ENCODE results near the gene INPP4B. TPM values are rescaled to one million over a fixed set of nuclear protein-coding genes. Genes with fewer than 3 reads are reported as not detected.

The INPP4B gene
- total RNA-seq, 1 experiment from 2014 or later, result 0.07 TPM

- H4K91ac ChIP-seq (ENCODE audit: insufficient read length, low read depth, low read length), result no peak overlapping the region
- no peaks in the 10 kb centered on the region for H3K36me3 Mint-ChIP-seq (ENCODE audit: insufficient read depth in 1 of 3, low read depth in 3 of 3)
- no peak overlapping the region for H2BK120ac ChIP-seq (ENCODE audit: low read depth, low read length, poor library complexity, severe bottlenecking)
- no peak overlapping the region for H3K4ac ChIP-seq (ENCODE audit: low read depth, low read length)
- H3K14ac ChIP-seq (ENCODE audit: insufficient read depth, low read length), result no peak overlapping the region
- no peaks in the 10 kb centered on the region for H3K79me1 ChIP-seq (ENCODE audit: insufficient read depth, low read depth, low read length, poor library complexity, severe bottlenecking)
- no peak overlapping the region for H4K5ac ChIP-seq (ENCODE audit: insufficient read length, low read depth, low read length)
- no peak overlapping the region for H2BK15ac ChIP-seq (ENCODE audit: low read depth, low read length)
- H3K4me2 ChIP-seq (ENCODE audit: insufficient read depth, insufficient read length, low read length), result no peak overlapping the region
- no peak for DNase-seq
- H3K56ac ChIP-seq (ENCODE audit: insufficient read length, low read depth, low read length), result no peak overlapping the region
- no peaks in the 10 kb centered on the region for H3K9me3 ChIP-seq (ENCODE audit: control insufficient read depth, low read depth, low read length)
- no peak overlapping the region for H3K23ac ChIP-seq (ENCODE audit: insufficient read length, low read depth, low read length)
- no peak for TF ChIP-seq CTCF (conservative IDR thresholded peaks at IDR 0.05)
- H4K8ac ChIP-seq (replicated peaks; ENCODE audit: insufficient read length, low read depth, low read length), result no peak overlapping the region
- H3K27ac Mint-ChIP-seq, result no peak overlapping the region
- H2BK12ac ChIP-seq (ENCODE audit: insufficient read length, low read depth, low read length), result no peak overlapping the region
- no peaks in the 10 kb centered on the region for H3K23me2 ChIP-seq (ENCODE audit: insufficient read length, low read depth, low read length, poor library complexity, severe bottlenecking)
- H3K9me3 Mint-ChIP-seq, result no peaks in the 10 kb centered on the region
- no peak overlapping the region for H2BK5ac ChIP-seq (ENCODE audit: insufficient read length, low read length)
- H3T11ph ChIP-seq (ENCODE audit: low read length), result no peak overlapping the region
- H2AFZ ChIP-seq (ENCODE audit: low read length), result no peak overlapping the region
- no peak overlapping the region for H2AK5ac ChIP-seq (ENCODE audit: insufficient read length, low read length)
- no peak overlapping the region for H3K27ac ChIP-seq (ENCODE audit: insufficient read length, low read depth, low read length)
- no peaks in the 10 kb centered on the region for H4K20me1 ChIP-seq (ENCODE audit: control insufficient read depth, insufficient read depth, insufficient read length)
- H3K79me2 ChIP-seq (ENCODE audit: insufficient read depth, low read length), result no peaks in the 10 kb centered on the region
- H3K18ac ChIP-seq (ENCODE audit: insufficient read length, low read depth, low read length), result no peak overlapping the region
- H3K4me3 Mint-ChIP-seq, result no peak overlapping the region
- H3K9ac ChIP-seq (ENCODE audit: extremely low read depth, insufficient read length, low read length), result no peak overlapping the region
- H3K4me1 ChIP-seq (ENCODE audit: insufficient read depth, low read length), result no peaks in the 10 kb centered on the region
- no peaks in the 10 kb centered on the region for H3K27me3 Mint-ChIP-seq (ENCODE audit: low read depth)
- H3K4me1 Mint-ChIP-seq, result no peaks in the 10 kb centered on the region
- no peak overlapping the region for H2BK20ac ChIP-seq (ENCODE audit: low read depth, low read length, poor library complexity, severe bottlenecking)
- H3K27me3 ChIP-seq (ENCODE audit: insufficient read depth, low read length), result no peaks in the 10 kb centered on the region
- no CpG with 5 or more reads among the region's 2 CpGs for WGBS (ENCODE audit: extremely low coverage, insufficient read length, low lambda C conversion rate)
These were observed 44.1 kb downstream of the INPP4B start for GRCh38 chr4:142801966-142802365.

Data from H9 (cell line).